OCI-LY7 (cell line): ENCODE data around the gene GID4. TPM values are rescaled to one million over a fixed set of nuclear protein-coding genes. Genes with fewer than 3 reads are reported as not detected.

Experiments
- BruUV-seq: library from RNA; stranded (reverse); fragments of 400-500 nt; replicated peaks from 2 replicates; lab custom pipeline; 2021; lab: Mats Ljungman, UMichigan
- CTCF ChIA-PET: fragments of 300-600 bp; sonication (Branson Sonifier 250); formaldehyde crosslinking; loops from one replicate; lab custom pipeline; 2022; ENCODE audit warnings: antibody characterized with exemption; ENCODE audit not compliant: unreplicated experiment; lab: Charles Lee
- POLR2A ChIA-PET: fragments of 300-600 bp; sonication (Branson Sonifier 250); formaldehyde crosslinking; loops from one replicate; lab custom pipeline; 2022; ENCODE audit warnings: antibody characterized with exemption; lab: Charles Lee
- DNase-seq: peaks from one replicate; pipeline ENCODE4 v3.0.0-alpha.2; 2015; ENCODE audit warnings: low spot score
- H2AFZ ChIP-seq: fragments of 200-600 bp; sonication (generic), shearing (Covaris generic); 2 replicates; pipeline ENCODE4 v1.6.1; 2014; ENCODE audit warnings: mild to moderate bottlenecking, antibody characterized with exemption, low read length, moderate library complexity
- H3K27ac ChIP-seq: fragments of 200-600 bp; sonication (generic); 2 replicates; pipeline ENCODE4 v1.5.1; 2014; ENCODE audit warnings: mixed run types, low read depth, mild to moderate bottlenecking, moderate library complexity, low read length, inconsistent platforms; ENCODE audit not compliant: poor library complexity, severe bottlenecking
- H3K36me3 ChIP-seq: fragments of 200-600 bp; sonication (generic); 2 replicates; pipeline ENCODE4 v1.6.1; 2014; ENCODE audit warnings: mild to moderate bottlenecking, antibody characterized with exemption, low read length, moderate library complexity, mixed read lengths; ENCODE audit not compliant: insufficient read depth
- H3K4me1 ChIP-seq: fragments of 200-600 bp; sonication (generic); 2 replicates; pipeline ENCODE4 v1.5.1; 2014; ENCODE audit warnings: mild to moderate bottlenecking, low read length; ENCODE audit not compliant: insufficient read depth, poor library complexity, severe bottlenecking
- H3K4me2 ChIP-seq: fragments of 200-600 bp; sonication (generic); 2 replicates; pipeline ENCODE4 v1.6.1; 2014; ENCODE audit warnings: mild to moderate bottlenecking, low read length
- H3K4me3 ChIP-seq: fragments of 200-600 bp; sonication (generic); 2 replicates; pipeline ENCODE4 v1.5.1; 2014; ENCODE audit warnings: mild to moderate bottlenecking, low read depth, low read length; ENCODE audit not compliant: poor library complexity, severe bottlenecking
- H3K79me2 ChIP-seq: fragments of 200-600 bp; sonication (generic); 2 replicates; pipeline ENCODE4 v1.6.1; 2016; ENCODE audit warnings: low read depth, mild to moderate bottlenecking, low read length, moderate library complexity, mixed read lengths; ENCODE audit not compliant: insufficient read depth
- H3K9me2 ChIP-seq: fragments of 200-600 bp; sonication (generic); 2 replicates; pipeline ENCODE4 v1.6.1; 2016; ENCODE audit warnings: mild to moderate bottlenecking, low read length, mixed read lengths; ENCODE audit not compliant: insufficient read depth
- H3K9me3 ChIP-seq: fragments of 200-600 bp; sonication (generic); 2 replicates; pipeline ENCODE4 v1.6.1; 2014; ENCODE audit warnings: mild to moderate bottlenecking, mixed run types, low read length, mixed read lengths
- H4K20me1 ChIP-seq: fragments of 200-600 bp; sonication (generic); 2 replicates; pipeline ENCODE4 v1.6.1; 2014; ENCODE audit warnings: mild to moderate bottlenecking, antibody characterized with exemption, low read length, moderate library complexity, mixed read lengths; ENCODE audit not compliant: insufficient read depth
- CTCF ChIP-seq: fragments of 200-600 bp; sonication (generic); conservative IDR thresholded peaks from 2 replicates; pipeline ENCODE4 v1.5.1; 2014; ENCODE audit warnings: mild to moderate bottlenecking, antibody characterized with exemption, low read length, moderate library complexity, mixed read lengths
- EZH2phosphoT487 ChIP-seq: fragments of 200-600 bp; sonication (generic); IDR thresholded peaks from 2 replicates; pipeline ENCODE4 v1.6.1; 2018; ENCODE audit warnings: low read depth, borderline replicate concordance, mild to moderate bottlenecking, mixed run types, antibody characterized with exemption, low read length, moderate library complexity, mixed read lengths
- intact Hi-C: fragments of 100-400 bp; cut with micrococcal nuclease; formaldehyde crosslinking; loops from one replicate; pipeline ENCODE4 v1.10.0; 2022; ENCODE audit not compliant: unreplicated experiment
- total RNA-seq, 2 experiments: library from RNA; depleted of rRNA in 1 of 2; stranded (reverse); fragments of >200 nt in 1 of 2; shearing (Covaris generic) in 1 of 2; gene quantifications; 2 replicates each; pipeline ENCODE4 v1.2.3, GENCODE V29; 2014 to 2022

GID4 gene
- total RNA-seq, 2 experiments from 2014 or later = 5.1 to 11.8 TPM

- CTCF ChIA-PET = no interaction called here
- Histone ChIP-seq H3K4me2 (no peak overlapping the region), H2AFZ (no peak overlapping the region), H3K9me2 (no peaks in the 10 kb centered on the region), H3K36me3 (peaks cover 12% of the 10 kb centered on the region; the same call in 1 of the 2 replicates), H3K9me3 (no peaks in the 10 kb centered on the region), H3K79me2 (no peaks in the 10 kb centered on the region), H3K4me3 (no peak overlapping the region), H4K20me1 (no peaks in the 10 kb centered on the region), H3K4me1 (peaks cover 5% of the 10 kb centered on the region), H3K27ac (no peak overlapping the region)
- DNase-seq = no peak
- POLR2A ChIA-PET = no interaction called here
- no TSS peak for BruUV-seq
- intact Hi-C loops = no loop called here
- no peak for TF ChIP-seq CTCF
- TF ChIP-seq EZH2phosphoT487 = no peak
These were observed 65.8 kb downstream of the GID4 start for GRCh38 chr17:18105027-18105426.

GRCh38 chr17:18105595-18105994 is 66.4 kb downstream of the GID4 start:
- no TSS peak for BruUV-seq
- H3K79me2 ChIP-seq = no peaks in the 10 kb centered on the region
- CTCF ChIA-PET = no interaction called here
- no peak overlapping the region for H3K4me2 ChIP-seq
- no peaks in the 10 kb centered on the region for H3K9me3 ChIP-seq
- peaks cover 9% of the 10 kb centered on the region; the same call in 1 of the 2 replicates for H3K36me3 ChIP-seq
- no peaks in the 10 kb centered on the region for H3K9me2 ChIP-seq
- H3K4me1 ChIP-seq = peaks cover 5% of the 10 kb centered on the region
- no peak overlapping the region for H3K4me3 ChIP-seq
- POLR2A ChIA-PET = no interaction called here
- no peak for TF ChIP-seq EZH2phosphoT487
- no peak for TF ChIP-seq CTCF
- H3K27ac ChIP-seq = no peak overlapping the region
- no peaks in the 10 kb centered on the region for H4K20me1 ChIP-seq
- H2AFZ ChIP-seq = no peak overlapping the region
- DNase-seq = no peak
- intact Hi-C loops = no loop called here

- no peaks in the 10 kb centered on the region for H3K9me3 ChIP-seq
- TF ChIP-seq CTCF (no peak), EZH2phosphoT487 (no peak)
- no peak overlapping the region for H3K4me2 ChIP-seq
- no peak overlapping the region for H3K27ac ChIP-seq
- no peak overlapping the region for H2AFZ ChIP-seq
- H3K4me3 ChIP-seq = no peak overlapping the region
- no TSS peak for BruUV-seq
- no peaks in the 10 kb centered on the region for H3K79me2 ChIP-seq
- no peaks in the 10 kb centered on the region for H4K20me1 ChIP-seq
- no peaks in the 10 kb centered on the region for H3K9me2 ChIP-seq
- H3K36me3 ChIP-seq = peaks cover 7% of the 10 kb centered on the region; the same call in 1 of the 2 replicates
- ChIA-PET CTCF (no interaction called here), POLR2A (no interaction called here)
- peaks cover 5% of the 10 kb centered on the region for H3K4me1 ChIP-seq
- intact Hi-C loops = no loop called here
- no peak for DNase-seq
These were observed 67.0 kb downstream of the GID4 start for GRCh38 chr17:18106211-18106610.
